Measurements from ENCODE around the gene CSMD2.

Gene CSMD2

GRCh38 chr1:33895976-33896375, 269.1 kb downstream of the CSMD2 start:
- DNase-seq, result no peak

- no peak for DNase-seq
Measured at GRCh38 chr1:33895396-33895795, 269.6 kb downstream of the CSMD2 start.

GRCh38 chr1:33893147-33893830, 271.7 kb downstream of the CSMD2 start:
- no peak for DNase-seq

GRCh38 chr1:33886496-33886895, 278.5 kb downstream of the CSMD2 start:
- no peak for DNase-seq

- no peak for DNase-seq
Measured at GRCh38 chr1:33880305-33880704, 284.7 kb downstream of the CSMD2 start.

- no peak for DNase-seq
Measured at GRCh38 chr1:33878392-33878791, 286.6 kb downstream of the CSMD2 start.

GRCh38 chr1:33876970-33877650, 287.9 kb downstream of the CSMD2 start:
- DNase-seq, result no peak

- no peak for DNase-seq
Measured at GRCh38 chr1:33875862-33876261, 289.2 kb downstream of the CSMD2 start.

- no peak for DNase-seq
Measured at GRCh38 chr1:33874636-33875035, 290.4 kb downstream of the CSMD2 start.

GRCh38 chr1:33872683-33873082, 292.3 kb downstream of the CSMD2 start:
- no peak for DNase-seq

- no peak for DNase-seq
Measured at GRCh38 chr1:33872275-33872674, 292.8 kb downstream of the CSMD2 start.

GRCh38 chr1:33867684-33868083, 297.3 kb downstream of the CSMD2 start:
- DNase-seq, result no peak

GRCh38 chr1:33866281-33866680, 298.7 kb downstream of the CSMD2 start:
- DNase-seq, result no peak

GRCh38 chr1:33864460-33865389, 300.3 kb downstream of the CSMD2 start:
- DNase-seq, result no peak

- DNase-seq, result no peak
Measured at GRCh38 chr1:33863779-33864178, 301.3 kb downstream of the CSMD2 start, which contains the start of gene HMGB4. TSS of gene HMGB4 (plus strand) at chr1:33864079. CDS start at chr1:33864192, 113 bp downstream.

- DNase-seq, result no peak
Measured at GRCh38 chr1:33860671-33861070, 304.4 kb downstream of the CSMD2 start.

GRCh38 chr1:33854091-33854490, 310.9 kb downstream of the CSMD2 start:
- no peak for DNase-seq

GRCh38 chr1:33853431-33853830, 311.6 kb downstream of the CSMD2 start:
- no peak for DNase-seq

- no peak for DNase-seq
Measured at GRCh38 chr1:33852711-33853110, 312.3 kb downstream of the CSMD2 start.

- DNase-seq, result no peak
Measured at GRCh38 chr1:33850481-33850880, 314.5 kb downstream of the CSMD2 start.

GRCh38 chr1:33849211-33849610, 315.8 kb downstream of the CSMD2 start:
- no peak for DNase-seq

- DNase-seq, result no peak
Measured at GRCh38 chr1:33848205-33848937, 316.7 kb downstream of the CSMD2 start.

GRCh38 chr1:33846861-33847260, 318.2 kb downstream of the CSMD2 start:
- no peak for DNase-seq

Measured in stimulated activated CD4-positive, alpha-beta T cell treated with anti-CD3 and anti-CD28 coated beads, Interleukin-4, amount 100 ng/mL, for 1 hour (primary cell).